ENCODE data around the gene WIZ.

- TF ChIP-seq POLR2A (IDR thresholded peaks at IDR 0.05; ENCODE audit: low read depth, low read length), result no peak
- no peak for TF ChIP-seq POLR2AphosphoS5 (IDR thresholded peaks at IDR 0.05; ENCODE audit: low read depth, low read length)
Measured at GRCh38 chr19:15379999-15380647, 69.6 kb downstream of the WIZ start.
